ENCODE data around the gene WLS. TPM values are rescaled to one million over a fixed set of nuclear protein-coding genes. Genes with fewer than 3 reads are reported as not detected.

Gene WLS
- total RNA-seq, 1 experiment from 2014 or later = 19.8 TPM

GRCh38 chr1:68233202-68233601, 879 bp upstream of the WLS start:
- no TSS peak for BruUV-seq (replicated peaks)
- no peak overlapping the region for H3K27ac ChIP-seq
- ChIA-PET POLR2A (ENCODE audit: unreplicated experiment) (no interaction called here), CTCF (no interaction called here)
- H3K9me3 ChIP-seq (ENCODE audit: insufficient read depth, low read depth) = no peaks in the 10 kb centered on the region
- 0 out of 2 replicates have a peak overlapping the region, but pooled peaks have one; percentile 90 for H2AFZ ChIP-seq
- no peaks in the 10 kb centered on the region for H3K36me3 ChIP-seq (ENCODE audit: low read depth)
- H3K79me2 ChIP-seq (ENCODE audit: low read depth) = no peaks in the 10 kb centered on the region
- H3K27me3 ChIP-seq (ENCODE audit: insufficient read depth, low read depth) = peaks cover 4% of the 10 kb centered on the region
- H4K20me1 ChIP-seq (ENCODE audit: insufficient read depth) = no peaks in the 10 kb centered on the region
- H3K4me1 ChIP-seq (replicated peaks; ENCODE audit: insufficient read depth) = peaks cover 6% of the 10 kb centered on the region; the same call in 1 of the 2 replicates
- H3K9me2 ChIP-seq (ENCODE audit: insufficient read depth) = no peaks in the 10 kb centered on the region
- H3K4me3 ChIP-seq = peak overlapping the region; percentile 61; the same call in 1 of the 2 replicates
- DNase-seq = no peak
- TF ChIP-seq EZH2 (IDR thresholded peaks at IDR 0.05; ENCODE audit: low read depth) = no peak
- TF ChIP-seq, protein P1, sequence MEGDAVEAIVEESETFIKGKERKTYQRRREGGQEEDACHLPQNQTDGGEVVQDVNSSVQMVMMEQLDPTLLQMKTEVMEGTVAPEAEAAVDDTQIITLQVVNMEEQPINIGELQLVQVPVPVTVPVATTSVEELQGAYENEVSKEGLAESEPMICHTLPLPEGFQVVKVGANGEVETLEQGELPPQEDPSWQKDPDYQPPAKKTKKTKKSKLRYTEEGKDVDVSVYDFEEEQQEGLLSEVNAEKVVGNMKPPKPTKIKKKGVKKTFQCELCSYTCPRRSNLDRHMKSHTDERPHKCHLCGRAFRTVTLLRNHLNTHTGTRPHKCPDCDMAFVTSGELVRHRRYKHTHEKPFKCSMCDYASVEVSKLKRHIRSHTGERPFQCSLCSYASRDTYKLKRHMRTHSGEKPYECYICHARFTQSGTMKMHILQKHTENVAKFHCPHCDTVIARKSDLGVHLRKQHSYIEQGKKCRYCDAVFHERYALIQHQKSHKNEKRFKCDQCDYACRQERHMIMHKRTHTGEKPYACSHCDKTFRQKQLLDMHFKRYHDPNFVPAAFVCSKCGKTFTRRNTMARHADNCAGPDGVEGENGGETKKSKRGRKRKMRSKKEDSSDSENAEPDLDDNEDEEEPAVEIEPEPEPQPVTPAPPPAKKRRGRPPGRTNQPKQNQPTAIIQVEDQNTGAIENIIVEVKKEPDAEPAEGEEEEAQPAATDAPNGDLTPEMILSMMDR (conservative IDR thresholded peaks at IDR 0.05) = no peak
- H3K4me2 ChIP-seq = peak overlapping the region; percentile 84
- intact Hi-C loops (cut with micrococcal nuclease; ENCODE audit: unreplicated experiment) = loop anchor here (2.0 to 10.0 kb wide), 2 partner anchors 58 to 112 kb away; no protein-coding TSS in a partner anchor
- H3F3A ChIP-seq (ENCODE audit: insufficient read depth, low read depth) = no peaks in the 10 kb centered on the region; the same call in 1 of the 2 replicates

GRCh38 chr1:68231627-68232288, 565 bp downstream of the WLS start:
- peaks cover 4% of the 10 kb centered on the region for H3K27me3 ChIP-seq (ENCODE audit: insufficient read depth, low read depth)
- H3K4me2 ChIP-seq = peak overlapping the region; percentile 84
- peak overlapping the region; percentile 61 for H3K4me3 ChIP-seq
- H3K27ac ChIP-seq = no peak overlapping the region
- BruUV-seq (replicated peaks) = TSS peak; percentile 56
- H4K20me1 ChIP-seq (ENCODE audit: insufficient read depth) = no peaks in the 10 kb centered on the region
- H3K36me3 ChIP-seq (ENCODE audit: low read depth) = no peaks in the 10 kb centered on the region
- ChIA-PET CTCF (interaction anchor here (0.6 to 0.8 kb wide), 4 partner anchors 13 to 248 kb away, joined by 3 to 10 read pairs (median 6); no protein-coding TSS in a partner anchor), POLR2A (ENCODE audit: unreplicated experiment) (interaction anchor here (0.6 to 1.3 kb wide), 3 partner anchors 34 to 68 kb away, joined by 4 to 7 read pairs (median 6); no protein-coding TSS in a partner anchor)
- TF ChIP-seq, protein P1 (conservative IDR thresholded peaks at IDR 0.05) = no peak
- peak; percentile 72; the same call in 1 of the 2 replicates for TF ChIP-seq EZH2 (IDR thresholded peaks at IDR 0.05; ENCODE audit: low read depth)
- peak in 1 of 2 experiments; percentile 10 for DNase-seq
- peaks cover 6% of the 10 kb centered on the region; the same call in 1 of the 2 replicates for H3K4me1 ChIP-seq (replicated peaks; ENCODE audit: insufficient read depth)
- no peaks in the 10 kb centered on the region for H3K9me3 ChIP-seq (ENCODE audit: insufficient read depth, low read depth)
- no peaks in the 10 kb centered on the region for H3K9me2 ChIP-seq (ENCODE audit: insufficient read depth)
- H3F3A ChIP-seq (ENCODE audit: insufficient read depth, low read depth) = no peaks in the 10 kb centered on the region; the same call in 1 of the 2 replicates
- peak overlapping the region; percentile 90 for H2AFZ ChIP-seq
- no peaks in the 10 kb centered on the region for H3K79me2 ChIP-seq (ENCODE audit: low read depth)
- intact Hi-C loops (cut with micrococcal nuclease; ENCODE audit: unreplicated experiment) = loop anchor here (2.0 to 10.0 kb wide), 3 partner anchors 57 to 113 kb away; no protein-coding TSS in a partner anchor

DNA sequence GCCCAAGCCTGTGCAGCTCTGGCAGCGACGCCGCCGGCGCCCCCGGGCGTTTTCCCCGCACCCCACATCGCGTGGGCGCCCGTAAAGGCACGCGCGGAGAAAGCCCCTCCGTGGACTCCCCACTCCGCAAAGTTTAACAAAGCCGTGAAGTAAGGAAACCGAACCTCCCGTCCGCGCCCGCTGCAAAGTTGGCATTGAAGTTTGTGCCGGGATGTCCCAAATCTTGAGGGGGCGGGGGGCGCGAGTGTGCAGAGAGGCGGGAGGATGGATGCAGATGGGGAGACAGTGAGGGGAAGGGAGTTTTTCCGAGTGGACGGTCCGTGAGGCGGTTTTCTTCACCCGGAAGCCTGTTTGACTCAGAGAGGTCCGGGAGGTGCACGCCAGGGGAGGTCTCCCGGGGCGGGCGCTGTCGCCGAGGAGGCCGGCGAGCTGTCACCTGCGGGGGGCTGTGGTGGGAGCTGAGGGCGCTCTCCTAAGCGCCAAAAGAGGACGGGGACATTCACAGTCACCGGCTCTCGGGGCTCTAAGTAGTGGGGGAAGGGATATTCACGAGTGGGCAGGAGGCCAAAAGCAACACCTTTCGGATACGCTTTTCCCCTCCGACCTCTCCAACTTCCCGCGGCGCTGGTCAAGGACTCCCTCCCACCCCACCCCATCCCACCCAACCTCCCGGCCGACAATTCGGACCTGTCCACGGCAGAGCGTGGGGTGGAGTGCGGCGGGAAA, 1.3 kb downstream of the WLS start:
- Histone ChIP-seq H3K4me2 (peak overlapping the region; percentile 84), H3K4me3 (peak overlapping the region; percentile 61), H3K27me3 (ENCODE audit: insufficient read depth, low read depth) (peaks cover 4% of the 10 kb centered on the region), H3K79me2 (ENCODE audit: low read depth) (no peaks in the 10 kb centered on the region), H3K4me1 (replicated peaks; ENCODE audit: insufficient read depth) (peaks cover 6% of the 10 kb centered on the region; the same call in 1 of the 2 replicates), H2AFZ (peak overlapping the region; percentile 90), H3F3A (ENCODE audit: insufficient read depth, low read depth) (no peaks in the 10 kb centered on the region; the same call in 1 of the 2 replicates), H3K27ac (no peak overlapping the region), H3K9me2 (ENCODE audit: insufficient read depth) (no peaks in the 10 kb centered on the region), H3K36me3 (ENCODE audit: low read depth) (no peaks in the 10 kb centered on the region), H3K9me3 (ENCODE audit: insufficient read depth, low read depth) (no peaks in the 10 kb centered on the region), H4K20me1 (ENCODE audit: insufficient read depth) (no peaks in the 10 kb centered on the region)
- peak in 1 of 2 experiments; percentile 5 for DNase-seq
- ChIA-PET CTCF (interaction anchor here (0.6 to 0.8 kb wide), 3 partner anchors 45 to 248 kb away, joined by 3 to 10 read pairs (median 9); no protein-coding TSS in a partner anchor), POLR2A (ENCODE audit: unreplicated experiment) (interaction anchor here (1.3 kb wide), 1 partner anchor 33 kb away, joined by 7 read pairs; no protein-coding TSS in a partner anchor)
- TF ChIP-seq, protein P1 (conservative IDR thresholded peaks at IDR 0.05) = no peak
- intact Hi-C loops (cut with micrococcal nuclease; ENCODE audit: unreplicated experiment) = loop anchor here (2.0 to 10.0 kb wide), 2 partner anchors 110 to 114 kb away; no protein-coding TSS in a partner anchor
- BruUV-seq (replicated peaks) = no TSS peak
